Fibroblast of pulmonary artery (primary cell): ENCODE measurements around the gene SAMD4A.

Experiments used
- DNase-seq: peaks from one replicate; pipeline ENCODE4 v3.0.0-alpha.2; 2010; ENCODE audit warnings: low read depth
- H3K4me3 ChIP-seq: replicated peaks from 2 replicates; pipeline ENCODE4 v1.5.1; 2011; ENCODE audit warnings: low read depth, mild to moderate bottlenecking, control low read depth, low read length, moderate library complexity
- CTCF ChIP-seq: IDR thresholded peaks from 2 replicates; pipeline ENCODE4 v1.5.1; 2011; ENCODE audit warnings: mild to moderate bottlenecking, control low read depth, low read length, inconsistent platforms; ENCODE audit errors: missing control alignments

Gene SAMD4A

DNA sequence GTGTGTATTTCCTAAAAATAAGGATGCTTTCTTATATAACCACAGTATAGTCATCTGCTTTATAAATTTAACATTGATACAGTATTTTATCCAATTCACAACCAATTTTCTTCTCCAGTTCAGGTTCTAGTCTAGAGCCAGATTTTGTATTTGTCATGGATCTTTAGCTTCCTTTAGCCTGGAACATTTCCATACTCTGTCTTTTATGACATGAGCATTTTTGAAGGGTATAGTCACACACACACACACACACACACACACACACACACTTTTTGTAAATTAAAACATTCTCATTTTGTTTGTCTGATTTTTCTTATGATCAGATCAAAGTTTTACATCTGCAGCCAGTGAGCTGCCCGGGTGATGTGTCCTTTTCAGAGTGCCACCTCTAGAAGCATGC lies 31.8 kb upstream of the SAMD4A start:
- peak; percentile 34 for DNase-seq
- no peak overlapping the region for H3K4me3 ChIP-seq
- no peak for TF ChIP-seq CTCF

DNA sequence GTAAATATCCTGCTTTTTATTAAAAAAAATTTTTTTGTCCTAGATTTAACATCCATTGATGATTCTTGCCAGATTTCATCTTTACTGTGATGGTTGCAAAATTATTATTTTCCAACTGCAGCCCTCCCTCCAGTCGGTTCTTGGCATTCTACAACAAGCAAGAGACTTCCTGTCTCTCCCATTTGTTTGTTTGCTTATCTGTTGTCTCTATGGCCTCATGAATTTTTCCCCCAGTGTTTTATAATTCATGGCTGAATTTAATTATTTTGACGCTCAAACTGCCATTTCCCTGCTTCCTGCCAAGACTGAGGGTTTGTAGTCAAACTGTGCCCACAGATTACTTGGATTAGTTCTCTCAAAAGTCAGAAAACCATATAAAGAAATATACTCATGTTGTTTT lies 31.3 kb upstream of the SAMD4A start:
- TF ChIP-seq CTCF: no peak
- DNase-seq: peak; percentile 46
- H3K4me3 ChIP-seq: no peak overlapping the region

GRCh38 chr14:54537651-54538050 lies 29.3 kb upstream of the SAMD4A start:
- no peak overlapping the region for H3K4me3 ChIP-seq
- DNase-seq: no peak
- TF ChIP-seq CTCF: no peak

GRCh38 chr14:54538055-54538454 lies 28.9 kb upstream of the SAMD4A start:
- no peak overlapping the region for H3K4me3 ChIP-seq
- TF ChIP-seq CTCF: no peak
- no peak for DNase-seq

DNA sequence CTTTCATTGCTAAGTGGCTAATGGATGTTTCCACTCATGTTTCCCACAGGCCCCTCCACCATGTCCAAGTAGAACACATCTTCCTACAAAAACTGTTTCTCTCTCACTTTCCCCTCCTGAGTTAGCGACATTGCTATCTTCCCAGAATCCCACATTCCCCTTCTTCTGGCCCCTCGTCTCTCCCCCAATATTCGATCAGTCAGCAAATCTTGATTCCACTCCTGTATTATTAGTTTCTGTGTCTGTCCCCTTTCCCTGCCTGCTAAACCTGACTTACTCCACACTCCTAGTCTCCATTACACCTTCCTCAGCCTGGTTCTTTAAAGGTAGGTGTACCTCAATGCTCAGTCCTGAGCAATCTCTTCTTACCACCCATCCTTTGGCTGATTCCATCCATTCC lies 19.3 kb upstream of the SAMD4A start:
- DNase-seq: no peak
- H3K4me3 ChIP-seq: no peak overlapping the region
- no peak for TF ChIP-seq CTCF

DNA sequence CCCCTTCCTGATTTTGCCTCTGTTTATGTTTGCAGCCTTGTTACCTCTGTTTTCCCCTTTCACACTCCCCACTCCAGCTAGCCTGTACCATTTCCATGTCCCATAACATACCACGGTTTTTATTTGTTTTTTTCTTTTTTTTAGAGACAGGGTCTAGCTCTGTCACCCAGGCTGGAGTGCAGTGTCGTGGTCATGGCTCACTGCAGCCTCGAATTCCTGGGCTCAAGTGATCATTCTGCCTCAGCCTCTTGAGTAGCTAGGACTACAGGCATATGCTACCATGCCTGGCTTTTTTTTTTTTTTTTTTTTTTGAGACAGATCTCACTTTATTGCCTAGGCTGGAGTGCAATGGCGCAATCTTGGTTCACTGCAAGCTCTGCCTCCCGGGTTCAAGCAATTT lies 18.4 kb upstream of the SAMD4A start:
- no peak for DNase-seq
- no peak overlapping the region for H3K4me3 ChIP-seq
- TF ChIP-seq CTCF: no peak

DNA sequence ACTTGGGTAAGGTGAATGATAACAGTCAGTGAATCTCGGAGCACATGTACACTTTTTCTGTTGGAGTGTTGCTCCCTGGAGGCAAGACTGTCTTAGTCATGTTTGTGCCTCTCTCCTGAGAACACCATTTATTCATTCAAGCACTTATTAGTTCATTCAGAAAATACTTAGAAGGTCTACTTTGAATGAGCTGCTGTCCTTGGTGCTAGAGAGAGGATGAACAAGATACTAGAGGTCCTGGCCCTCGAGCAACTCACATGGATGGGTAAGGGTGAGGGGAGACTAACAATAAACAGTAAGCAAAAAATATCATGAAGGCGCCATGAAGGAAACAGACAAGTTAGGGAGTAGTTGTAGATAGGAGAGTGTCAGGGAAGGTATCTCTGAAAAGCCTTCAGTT lies 17.1 kb upstream of the SAMD4A start:
- no peak for TF ChIP-seq CTCF
- H3K4me3 ChIP-seq: no peak overlapping the region
- no peak for DNase-seq
